Measurements from ENCODE around the gene NOP16. TPM values are rescaled to one million over a fixed set of nuclear protein-coding genes. Genes with fewer than 3 reads are reported as not detected.

Gene NOP16
- total and polyA plus RNA-seq, 2 of the 13 experiments (the other 11 are each of a cell fraction or from before 2014, with no cell fraction given) = 43.3 to 48.4 TPM

- TF ChIP-seq DZIP1 (CRISPR knock-in tag; IDR thresholded peaks at IDR 0.05) (peak; percentile 88; the same call in 1 of the 2 replicates), ZNF609 (CRISPR knock-in tag; IDR thresholded peaks at IDR 0.05; ENCODE audit: borderline replicate concordance) (peak; percentile 68), IRF2 (CRISPR knock-in tag; IDR thresholded peaks at IDR 0.05) (peak; percentile 89), NR2F1 (CRISPR knock-in tag; IDR thresholded peaks at IDR 0.05) (peak; percentile 11 to 20; a peak in 2 of 4 replicates), USF2 (IDR thresholded peaks at IDR 0.05; ENCODE audit: low read depth, low read length) (no peak), USF2 (CRISPR knock-in tag; IDR thresholded peaks at IDR 0.05; ENCODE audit: borderline replicate concordance) (peak; percentile 60; the same call in 1 of the 2 replicates), ELF3 (CRISPR knock-in tag; IDR thresholded peaks at IDR 0.05) (peak; percentile 21; the same call in 1 of the 2 replicates), ZNF775 (CRISPR knock-in tag; IDR thresholded peaks at IDR 0.05; ENCODE audit: borderline replicate concordance) (0 out of 2 replicates have a peak, but pooled peaks have one; percentile 86), TEAD3 (CRISPR knock-in tag; optimal IDR thresholded peaks at IDR 0.05; ENCODE audit: borderline replicate concordance) (peak; percentile 45), ZNF530 (CRISPR knock-in tag; IDR thresholded peaks at IDR 0.05; ENCODE audit: low read depth) (no peak), ASH2L (IDR thresholded peaks at IDR 0.05; ENCODE audit: insufficient read length, low read depth, low read length) (peak; percentile 98), FOXC1 (CRISPR knock-in tag; IDR thresholded peaks at IDR 0.05; ENCODE audit: borderline replicate concordance) (peak; percentile 79; the same call in 1 of the 2 replicates), ATF6 (CRISPR knock-in tag; conservative IDR thresholded peaks at IDR 0.05) (no peak), ZNF580 (CRISPR knock-in tag; IDR thresholded peaks at IDR 0.05; ENCODE audit: borderline replicate concordance, low read depth) (peak; percentile 78; the same call in 1 of the 2 replicates), KDM6A (CRISPR knock-in tag; IDR thresholded peaks at IDR 0.05; ENCODE audit: low read depth) (peak; percentile 29; the same call in 1 of the 2 replicates)
These were observed at the start of gene NOP16, which contains the start of gene HIGD2A (continued) for GRCh38 chr5:176388444-176389134.
